Measurements from ENCODE around the gene PRR7.
"Not testable (repeated sequence)": the region's sequence is repeated elsewhere in the genome, so short reads cannot be mapped to it uniquely, and the experiment has no call there.

The PRR7 gene

GRCh38 chr5:177470759-177471536 lies 24.3 kb downstream of the PRR7 start:
- no peak for DNase-seq

- peak; percentile 45 for DNase-seq
These were observed 25.2 kb downstream of the PRR7 start for GRCh38 chr5:177471610-177472356.

- peak; percentile 59 for DNase-seq
These were observed 26.1 kb downstream of the PRR7 start for GRCh38 chr5:177472460-177473442.

GRCh38 chr5:177473443-177474001 lies 26.9 kb downstream of the PRR7 start, which contains the start of gene DBN1:
Gene DBN1 (minus strand): TSS chr5:177473634. CDS start chr5:177473521, 113 bp downstream.
- DNase-seq, result peak; percentile 60

- no peak for DNase-seq
These were observed 27.4 kb downstream of the PRR7 start for GRCh38 chr5:177474002-177474476.

- no peak for DNase-seq
These were observed 28.4 kb downstream of the PRR7 start for GRCh38 chr5:177474846-177475562.

- DNase-seq, result no peak
These were observed 29.2 kb downstream of the PRR7 start for GRCh38 chr5:177475563-177476427.

GRCh38 chr5:177476531-177477233 lies 30.1 kb downstream of the PRR7 start:
- no peak for DNase-seq

- no peak for DNase-seq
These were observed 31.3 kb downstream of the PRR7 start for GRCh38 chr5:177477701-177478477.

GRCh38 chr5:177478711-177479646 lies 32.4 kb downstream of the PRR7 start:
- DNase-seq, result no peak

- DNase-seq, result no peak
These were observed 33.2 kb downstream of the PRR7 start for GRCh38 chr5:177479774-177480173.

GRCh38 chr5:177482359-177482795 lies 35.8 kb downstream of the PRR7 start:
- no peak for DNase-seq

GRCh38 chr5:177483042-177483441 lies 36.4 kb downstream of the PRR7 start:
- DNase-seq, result no peak

GRCh38 chr5:177483994-177484901 lies 37.6 kb downstream of the PRR7 start:
- no peak for DNase-seq

- DNase-seq, result no peak
These were observed 38.4 kb downstream of the PRR7 start for GRCh38 chr5:177484902-177485549.

GRCh38 chr5:177485753-177486152 lies 39.1 kb downstream of the PRR7 start:
- not testable (repeated sequence) for DNase-seq

Data from NCI-H146 (cell line).